ENCODE results near the gene HUWE1.
"Not testable (repeated sequence)": the region's sequence is repeated elsewhere in the genome, so short reads cannot be mapped to it uniquely, and the experiment has no call there.

Gene HUWE1

GRCh38 chrX:53686151-53686885 lies at the start of gene HUWE1:
Gene HUWE1, minus strand, starts transcription at chrX:53686719. Its CDS starts 32,612 bp downstream, at chrX:53654107.
- DNase-seq, result no peak

GRCh38 chrX:53732797-53733196 lies 46.3 kb upstream of the HUWE1 start:
- no peak for DNase-seq

- DNase-seq, result no peak
Measured at GRCh38 chrX:53729751-53730150, 43.2 kb upstream of the HUWE1 start.

- DNase-seq, result no peak
Measured at GRCh38 chrX:53728506-53728905, 42.0 kb upstream of the HUWE1 start.

- DNase-seq, result no peak
Measured at GRCh38 chrX:53724872-53725271, 38.4 kb upstream of the HUWE1 start.

GRCh38 chrX:53723381-53723780 lies 36.9 kb upstream of the HUWE1 start:
- DNase-seq, result no peak

- not testable (repeated sequence) for DNase-seq
Measured at GRCh38 chrX:53721610-53722009, 35.1 kb upstream of the HUWE1 start.

GRCh38 chrX:53719666-53720065 lies 33.1 kb upstream of the HUWE1 start:
- DNase-seq, result not testable (repeated sequence)

GRCh38 chrX:53718073-53718472 lies 31.6 kb upstream of the HUWE1 start:
- no peak for DNase-seq

- DNase-seq, result no peak
Measured at GRCh38 chrX:53717205-53717604, 30.7 kb upstream of the HUWE1 start.

- DNase-seq, result no peak
Measured at GRCh38 chrX:53716328-53717088, 30.0 kb upstream of the HUWE1 start.

- no peak for DNase-seq
Measured at GRCh38 chrX:53715346-53715924, 28.9 kb upstream of the HUWE1 start.

GRCh38 chrX:53714580-53715345 lies 28.2 kb upstream of the HUWE1 start:
- no peak for DNase-seq

GRCh38 chrX:53713987-53714579 lies 27.6 kb upstream of the HUWE1 start:
- no peak for DNase-seq

- no peak for DNase-seq
Measured at GRCh38 chrX:53711436-53711835, 24.9 kb upstream of the HUWE1 start.

- DNase-seq, result no peak
Measured at GRCh38 chrX:53704854-53705253, 18.3 kb upstream of the HUWE1 start.

- no peak for DNase-seq
Measured at GRCh38 chrX:53704294-53704693, 17.8 kb upstream of the HUWE1 start.

- DNase-seq, result no peak
Measured at GRCh38 chrX:53695946-53696549, 9.5 kb upstream of the HUWE1 start.

- DNase-seq, result no peak
Measured at GRCh38 chrX:53694642-53695041, 8.1 kb upstream of the HUWE1 start.

GRCh38 chrX:53688300-53688699 lies 1.8 kb upstream of the HUWE1 start:
- DNase-seq, result no peak

GRCh38 chrX:53685711-53686110 lies 808 bp downstream of the HUWE1 start:
- no peak for DNase-seq
